Epithelial cell of prostate (primary cell): Measurements from ENCODE around the gene PROS1.

ENCODE experiments used
- DNase-seq: peaks from one replicate; pipeline ENCODE4 v3.0.0-alpha.2; 2011; ENCODE audit warnings: low read depth, low spot score
- H3K27ac ChIP-seq: fragments of 450-650 bp; 2 replicates; pipeline ENCODE4 v1.5.1; 2017; ENCODE audit warnings: mild to moderate bottlenecking

PROS1 gene

DNA sequence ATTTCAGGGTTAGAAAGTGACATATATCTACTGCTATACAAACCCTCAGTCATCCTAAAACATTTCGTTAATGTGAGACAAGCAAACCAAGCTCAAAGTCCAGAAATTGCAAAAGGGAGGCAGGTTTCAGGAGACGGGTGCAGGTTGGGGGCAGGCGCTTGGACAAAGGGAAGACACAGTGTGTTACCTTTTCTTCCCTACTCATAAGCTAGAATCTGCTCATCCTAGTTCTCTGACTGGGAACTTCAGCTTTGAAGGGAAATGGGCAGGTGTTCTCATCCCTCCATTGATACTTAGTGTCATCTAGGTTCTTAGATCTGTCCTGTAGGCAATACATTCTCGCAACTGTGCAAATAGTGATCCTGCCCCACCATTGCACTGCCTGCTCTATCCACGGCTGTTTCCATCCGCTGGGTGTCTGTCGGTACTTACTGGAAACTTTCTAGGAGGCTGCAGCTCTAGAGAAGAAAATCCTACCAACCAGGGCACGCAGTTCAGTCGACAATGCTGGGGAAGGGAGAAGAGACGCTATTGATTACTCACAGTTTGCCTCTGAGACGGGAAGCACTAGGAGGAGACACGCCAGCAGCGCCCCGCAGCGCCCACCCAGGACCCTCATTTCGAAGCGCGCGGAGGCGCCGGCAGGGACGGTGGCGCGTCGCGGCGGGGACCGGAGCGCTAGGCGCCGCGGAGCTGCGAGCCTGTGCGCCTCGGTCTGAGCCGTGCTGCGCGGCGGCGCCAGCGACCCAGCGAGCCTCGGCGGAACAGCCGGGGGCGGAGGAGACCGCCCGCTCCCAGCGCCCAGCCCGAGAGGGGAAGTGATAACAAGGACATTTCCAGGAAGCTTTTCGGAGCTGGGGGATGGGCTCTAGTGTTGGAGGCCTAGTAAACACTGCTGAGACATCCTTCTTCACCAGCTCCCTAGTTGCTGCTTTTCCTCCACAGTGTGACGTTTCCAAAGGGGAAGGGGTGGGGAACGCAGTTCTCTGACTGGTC, at the start of gene PROS1:
PROS1 (minus strand) TSS at position 766 of the 996 bp plus-strand sequence; CDS start at position 619, 147 bp downstream.
- DNase-seq, result no peak
- peak within 1 kb of the TSS; percentile 62 for H3K27ac ChIP-seq

GRCh38 chr3:94020293-94020692, 46.6 kb upstream of the PROS1 start:
- DNase-seq, result no peak
- H3K27ac ChIP-seq, result no peak overlapping the region

DNA sequence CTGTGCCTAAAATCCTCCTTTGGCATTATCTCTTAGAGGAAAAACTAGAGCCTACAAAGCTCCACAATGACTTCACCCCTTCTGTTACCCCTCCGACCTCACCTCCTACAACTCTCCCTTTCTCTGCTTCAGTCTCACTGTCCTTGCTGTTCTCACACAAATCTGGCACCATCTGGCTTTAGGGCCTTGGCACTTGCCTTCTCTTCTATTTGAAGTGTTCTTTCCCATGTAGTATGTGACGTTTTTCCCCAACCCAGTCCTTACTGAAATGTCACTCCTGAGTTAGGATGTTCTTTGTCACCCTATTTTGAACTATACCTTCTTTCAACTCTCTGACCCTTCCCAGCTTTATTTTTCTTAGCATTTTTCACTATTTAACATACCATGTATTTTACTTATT, 46.0 kb upstream of the PROS1 start:
- no peak for DNase-seq
- no peak overlapping the region for H3K27ac ChIP-seq

DNA sequence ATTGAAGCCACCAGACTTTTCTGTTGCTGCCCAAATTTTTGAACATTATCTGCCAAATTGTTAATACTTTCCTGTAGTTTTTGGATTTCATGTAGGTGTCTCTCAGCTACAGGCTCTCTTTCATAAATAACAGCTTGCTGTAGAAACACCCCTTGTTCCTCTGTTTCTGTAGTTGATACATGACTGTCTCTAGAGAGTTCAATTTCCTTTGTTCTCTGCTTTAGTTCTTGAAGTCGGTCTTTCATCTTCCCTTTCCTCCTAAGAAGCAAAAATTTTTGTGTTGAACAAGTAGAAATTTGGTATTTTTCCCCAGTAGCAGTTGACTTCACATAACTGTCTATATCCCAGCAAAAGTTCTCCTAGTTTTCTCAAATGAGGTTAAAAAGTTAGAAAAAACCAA, 41.3 kb upstream of the PROS1 start:
- no peak for DNase-seq
- H3K27ac ChIP-seq, result no peak overlapping the region

- no peak overlapping the region for H3K27ac ChIP-seq
- no peak for DNase-seq
These were observed 38.5 kb upstream of the PROS1 start for GRCh38 chr3:94012185-94012584.

DNA sequence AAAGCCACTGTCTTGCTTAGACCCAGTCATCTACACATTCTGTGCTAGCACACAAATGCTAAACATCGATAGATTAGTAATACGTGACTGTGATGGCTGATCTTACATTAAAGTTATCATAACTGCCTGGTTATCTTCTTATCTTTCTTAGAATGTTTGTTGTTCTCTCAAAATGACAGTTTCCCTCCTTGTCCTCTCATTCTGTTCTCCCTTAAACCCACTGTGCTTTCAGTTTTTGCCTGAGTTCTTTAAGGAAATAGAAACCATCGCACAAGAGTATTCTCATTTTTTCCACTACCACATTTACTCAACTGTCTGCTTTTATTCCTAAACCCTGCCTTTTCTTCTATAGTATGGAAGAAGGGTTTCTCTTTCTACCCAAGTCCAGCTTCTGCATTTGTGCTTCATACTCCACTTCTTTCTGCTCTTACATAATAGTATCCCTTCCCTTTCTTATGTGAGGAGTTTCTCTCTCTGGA, 37.6 kb upstream of the PROS1 start:
- no peak for DNase-seq
- no peak overlapping the region for H3K27ac ChIP-seq

- no peak overlapping the region for H3K27ac ChIP-seq
- no peak for DNase-seq
These were observed 35.9 kb upstream of the PROS1 start for GRCh38 chr3:94009608-94010007.

GRCh38 chr3:94008253-94008652, 34.6 kb upstream of the PROS1 start:
- H3K27ac ChIP-seq, result no peak overlapping the region
- no peak for DNase-seq

DNA sequence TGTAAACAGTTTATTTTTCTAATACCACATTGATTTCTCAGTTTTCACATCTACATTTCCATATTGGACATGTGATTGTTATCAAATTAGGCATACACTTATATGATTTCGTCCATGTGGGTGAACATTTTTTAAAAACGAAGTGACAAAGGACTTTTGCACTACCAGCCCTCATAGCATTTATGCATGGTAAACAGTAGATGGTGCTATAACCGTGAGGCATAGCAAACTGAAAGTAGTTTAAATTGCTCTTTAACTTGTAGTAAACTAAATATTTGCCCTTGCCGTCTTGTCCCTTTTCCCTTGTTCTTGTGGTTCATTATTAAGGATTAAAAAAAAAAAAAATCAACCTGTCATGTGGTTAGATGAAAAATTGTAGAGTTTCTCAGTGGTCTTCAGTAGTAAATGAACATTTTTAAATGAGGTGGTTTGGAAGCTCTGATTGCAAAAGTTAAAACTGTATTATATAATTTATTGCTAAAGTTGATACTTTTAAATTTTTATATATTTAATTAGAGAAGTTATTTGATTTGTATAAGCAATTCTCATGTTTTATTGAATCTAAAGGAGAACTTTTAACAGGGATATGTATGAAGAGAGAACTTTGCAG, 30.7 kb upstream of the PROS1 start:
- DNase-seq, result peak; percentile 22
- no peak overlapping the region for H3K27ac ChIP-seq

DNA sequence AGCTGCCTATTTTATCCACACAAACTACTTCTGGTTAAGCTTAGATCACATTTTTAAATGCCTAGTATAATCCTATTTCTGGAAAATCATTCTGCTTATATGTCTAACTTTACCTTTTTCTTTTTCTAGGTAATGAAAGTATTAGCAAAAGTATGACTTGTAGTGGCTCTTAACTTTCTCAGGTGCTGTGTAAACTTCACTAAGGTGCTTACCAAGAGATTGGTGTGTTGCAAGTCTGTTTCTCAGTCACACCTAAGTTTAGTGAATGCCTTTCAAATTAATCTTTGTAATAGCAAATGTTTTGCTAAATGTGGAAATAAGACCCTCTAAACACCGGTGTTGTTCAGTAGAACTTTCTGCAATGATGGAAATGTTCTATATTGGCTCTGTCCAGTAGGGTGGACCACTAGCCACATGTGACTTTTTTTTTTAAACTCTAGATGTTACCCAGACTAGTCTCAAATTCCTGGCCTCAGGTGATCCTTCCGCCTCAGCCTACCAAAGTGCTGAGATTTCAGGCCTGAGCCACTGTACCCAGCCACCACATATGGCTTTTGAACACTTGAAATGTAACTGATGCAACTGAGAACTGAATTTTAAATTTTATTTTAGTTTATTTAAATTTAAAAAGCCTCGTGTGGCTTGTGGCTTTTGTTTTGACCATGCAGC, 28.3 kb upstream of the PROS1 start:
- H3K27ac ChIP-seq, result no peak overlapping the region
- DNase-seq, result no peak

DNA sequence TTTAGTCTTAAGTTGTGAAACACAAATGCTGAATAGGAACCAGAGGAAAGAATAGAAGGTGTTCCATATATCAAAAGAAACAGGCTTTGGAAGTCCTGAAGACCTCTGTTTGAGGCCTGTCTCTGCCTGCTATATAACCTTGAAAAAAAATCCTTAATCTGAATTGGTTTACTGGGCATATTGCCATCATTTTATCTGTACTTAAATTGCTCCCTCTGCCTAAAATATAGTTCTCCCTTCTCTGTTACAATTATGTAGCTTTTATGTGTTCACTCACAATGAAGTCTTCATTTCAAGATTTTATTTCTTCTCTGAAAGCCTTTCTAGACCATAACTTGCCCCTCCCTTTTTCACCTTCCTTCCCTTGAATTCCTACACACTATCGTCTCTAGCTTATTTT, 27.5 kb upstream of the PROS1 start:
- DNase-seq, result no peak
- no peak overlapping the region for H3K27ac ChIP-seq

- DNase-seq, result no peak
- no peak overlapping the region for H3K27ac ChIP-seq
These were observed 20.4 kb upstream of the PROS1 start for GRCh38 chr3:93994056-93994455.

- no peak overlapping the region for H3K27ac ChIP-seq
- no peak for DNase-seq
These were observed 18.5 kb upstream of the PROS1 start for GRCh38 chr3:93992207-93992606.

- no peak overlapping the region for H3K27ac ChIP-seq
- no peak for DNase-seq
These were observed 17.9 kb upstream of the PROS1 start for GRCh38 chr3:93991631-93992030.

DNA sequence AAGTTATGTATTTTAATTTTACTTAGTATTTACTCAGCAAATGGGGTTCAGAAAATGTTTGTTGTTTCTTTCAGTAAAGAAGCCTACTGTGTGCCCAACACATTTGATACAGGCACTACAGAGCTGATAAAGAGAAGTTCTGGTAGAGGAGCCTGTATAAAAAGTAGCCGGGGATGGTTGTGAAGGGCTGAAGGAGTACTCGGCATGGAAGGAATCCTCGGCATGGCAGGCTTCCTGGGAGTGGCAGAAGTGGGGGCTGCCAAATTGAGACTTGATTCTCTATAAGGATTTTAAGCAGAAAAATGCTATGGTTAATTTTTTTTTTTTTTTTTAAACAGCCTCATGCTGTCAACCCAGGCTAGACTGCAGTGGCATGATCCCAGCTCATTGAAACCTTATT, 15.5 kb upstream of the PROS1 start:
- H3K27ac ChIP-seq, result no peak overlapping the region
- DNase-seq, result no peak

DNA sequence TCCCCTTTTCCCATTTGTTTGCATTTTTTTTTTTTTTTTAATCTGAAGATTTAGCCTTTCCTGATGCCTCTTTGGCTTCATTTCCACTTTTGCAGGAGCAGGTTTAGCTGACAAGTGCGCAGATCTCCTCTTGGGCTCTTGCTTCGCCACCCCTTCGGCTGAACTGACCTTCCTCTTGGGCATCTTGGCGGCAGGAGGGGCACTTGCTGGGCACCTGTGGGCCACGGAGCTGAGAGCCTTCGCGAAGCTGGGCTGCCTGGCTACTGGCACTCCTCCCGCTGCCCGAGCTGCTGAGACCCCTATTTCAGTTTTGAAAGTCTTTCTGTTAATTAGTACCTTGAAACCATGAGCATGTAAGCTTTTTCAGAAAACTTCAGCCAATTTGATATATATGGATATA, 15.1 kb upstream of the PROS1 start:
- H3K27ac ChIP-seq, result no peak overlapping the region
- DNase-seq, result no peak

DNA sequence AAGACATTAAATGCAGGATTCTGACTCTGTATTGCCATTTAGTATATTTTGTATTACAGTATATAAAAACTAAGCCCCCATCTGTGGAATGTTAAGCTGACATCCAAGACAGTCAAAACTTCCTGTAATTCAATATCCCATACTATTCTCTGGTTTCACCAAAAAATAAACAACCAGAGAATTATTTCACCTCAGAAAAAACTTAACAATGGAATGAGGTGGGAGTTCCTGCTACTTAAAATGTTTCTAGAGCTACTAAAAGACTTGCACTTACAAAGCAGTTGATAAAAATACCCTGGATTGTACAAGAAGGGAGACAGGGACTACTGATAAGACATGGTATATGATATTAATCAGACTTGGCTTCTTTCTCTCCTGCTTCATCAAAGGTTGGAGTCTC, 14.6 kb upstream of the PROS1 start:
- H3K27ac ChIP-seq, result no peak overlapping the region
- no peak for DNase-seq

- no peak for DNase-seq
- no peak overlapping the region for H3K27ac ChIP-seq
These were observed 10.9 kb upstream of the PROS1 start for GRCh38 chr3:93984618-93985017.

GRCh38 chr3:93983408-93983807, 9.7 kb upstream of the PROS1 start:
- H3K27ac ChIP-seq, result no peak overlapping the region
- DNase-seq, result no peak

- no peak overlapping the region for H3K27ac ChIP-seq
- DNase-seq, result no peak
These were observed 8.0 kb upstream of the PROS1 start for GRCh38 chr3:93981649-93982048.
